K562 (cell line): ENCODE data around the gene ITSN1. TPM values are rescaled to one million over a fixed set of nuclear protein-coding genes. Genes with fewer than 3 reads are reported as not detected.

Experiments
- ATF2 ChIP-seq: sonication (generic); formaldehyde crosslinking; IDR thresholded peaks from 2 replicates; pipeline ENCODE4 v1.8.1; 2022; ENCODE audit warnings: missing genetic modification reagents
- ATF4 ChIP-seq: fragments of 450-650 bp; formaldehyde crosslinking; IDR thresholded peaks from 2 replicates; pipeline ENCODE4 v1.4.0; 2022; ENCODE audit warnings: mild to moderate bottlenecking, moderate library complexity
- CBX3 ChIP-seq, 2 experiments: IDR thresholded peaks; 1 replicate in 1 of 2; 2 replicates in 1 of 2; pipeline ENCODE4 v1.6.1; 2012; ENCODE audit warnings: inconsistent platforms in 2 of 2, low read length in 2 of 2, borderline replicate concordance in 1 of 2, control low read depth in 1 of 2
- CGGBP1 ChIP-seq: fragments of 250-450 bp; sonication (Bioruptor Pico); IDR thresholded peaks from 2 replicates; pipeline ENCODE4 v1.9.0; 2021; ENCODE audit warnings: mild to moderate bottlenecking
- E2F6 ChIP-seq, 2 experiments: IDR thresholded peaks; 2 replicates each; pipeline ENCODE4 v1.6.1; 2011; ENCODE audit warnings: borderline replicate concordance in 1 of 2, control low read depth in 1 of 2, low read depth in 1 of 2, low read length in 1 of 2, mild to moderate bottlenecking in 1 of 2, mixed read lengths in 1 of 2, moderate library complexity in 1 of 2; ENCODE audit not compliant: insufficient read depth in 1 of 2, insufficient read length in 1 of 2, poor library complexity in 1 of 2, severe bottlenecking in 1 of 2; ENCODE audit errors: extremely low read depth in 1 of 2
- KAT7 ChIP-seq: sonication (generic); formaldehyde crosslinking; IDR thresholded peaks from 2 replicates; pipeline ENCODE4 v1.8.0; 2022; ENCODE audit warnings: missing genetic modification reagents, mild to moderate bottlenecking, borderline replicate concordance
- MCM5 ChIP-seq: fragments of 450-650 bp; IDR thresholded peaks from 2 replicates; pipeline ENCODE4 v1.6.1; 2016; ENCODE audit warnings: low read depth
- MEIS2 ChIP-seq: fragments of 450-650 bp; IDR thresholded peaks from 2 replicates; pipeline ENCODE4 v1.6.1; 2014; ENCODE audit warnings: mild to moderate bottlenecking; ENCODE audit not compliant: partially characterized antibody
- NCOR1 ChIP-seq: fragments of 450-650 bp; IDR thresholded peaks from 2 replicates; pipeline ENCODE4 v1.6.1; 2016; ENCODE audit warnings: mild to moderate bottlenecking, moderate library complexity
- RUNX1 ChIP-seq: sonication (generic); IDR thresholded peaks from 2 replicates; pipeline ENCODE4 v1.6.1; 2016; ENCODE audit warnings: antibody characterized with exemption, low read depth
- YBX1 ChIP-seq: fragments of 450-650 bp; IDR thresholded peaks from 2 replicates; pipeline ENCODE4 v1.7.1; 2016; ENCODE audit warnings: mild to moderate bottlenecking
- ZBTB49 ChIP-seq: sonication (generic); formaldehyde crosslinking; IDR thresholded peaks from 2 replicates; pipeline ENCODE4 v1.8.0; 2022; ENCODE audit warnings: missing genetic modification reagents, mild to moderate bottlenecking, borderline replicate concordance
- ZNF133 ChIP-seq: fragments of 250-450 bp; sonication (Bioruptor Pico); IDR thresholded peaks from 2 replicates; pipeline ENCODE4 v1.4.0; 2020; ENCODE audit warnings: mild to moderate bottlenecking
- polyA plus RNA-seq, 8 experiments: library from polyadenylated mRNA; depleted of rRNA in 4 of 8; stranded (reverse) in 5 of 8; unstranded in 3 of 8; fragments of >200 nt; fragmentation: Nextera tagmentation in 2 of 8; fragmentation: Illumina TruSeq in 1 of 8; extraction: Ambion mirVana in 2 of 8; extraction: Trizol in 1 of 8; gene quantifications; 2 replicates each; pipeline versions ENCODE4 v1.2.1 to v1.2.3, GENCODE V29; 2011 to 2014; ENCODE audit warnings: inconsistent platforms in 1 of 8, missing spikeins in 1 of 8
- total RNA-seq, 7 experiments: library from RNA; depleted of rRNA in 6 of 7; stranded (reverse); fragments of >200 nt in 6 of 7; fragmentation: Illumina TruSeq in 2 of 7; extraction: Trizol in 2 of 7; gene quantifications; 2 replicates each; pipeline versions ENCODE4 v1.2.1 to v1.2.3, GENCODE V29; 2011 to 2021; ENCODE audit warnings: low replicate concordance in 1 of 7

Gene ITSN1
- total and polyA plus RNA-seq, 9 of the 15 experiments (the other 6 are each of a cell fraction or from before 2014, with no cell fraction given) = 1.1 to 12.6 (median 4.8) TPM

GRCh38 chr21:33761441-33762036, 119.2 kb downstream of the ITSN1 start (continued):
- no peak for TF ChIP-seq ATF2 (CRISPR knock-in tag)
- TF ChIP-seq NCOR1 = peak; percentile 53; the same call in 1 of the 2 replicates
- TF ChIP-seq YBX1 = no peak
- no peak for TF ChIP-seq ATF4 (CRISPR knock-in tag)
- TF ChIP-seq E2F6 (IDR thresholded peaks at IDR 0.05; ENCODE audit: borderline replicate concordance in 1 of 2, extremely low read depth in 1 of 2, insufficient read depth in 1 of 2, insufficient read length in 1 of 2, low read depth in 1 of 2, low read length in 1 of 2, poor library complexity in 1 of 2, severe bottlenecking in 1 of 2) = no peak
- peak in 1 of 2 experiments; percentile 95; a peak in 2 of 3 replicates for TF ChIP-seq CBX3 (IDR thresholded peaks at IDR 0.05; ENCODE audit: borderline replicate concordance in 1 of 2, low read length in 2 of 2)
- TF ChIP-seq RUNX1 = no peak
- TF ChIP-seq KAT7 (CRISPR knock-in tag) = no peak
- no peak for TF ChIP-seq MEIS2
- no peak for TF ChIP-seq CGGBP1 (CRISPR knock-in tag)
- TF ChIP-seq ZBTB49 (CRISPR knock-in tag) = no peak
- TF ChIP-seq MCM5 = no peak
- no peak for TF ChIP-seq ZNF133 (CRISPR knock-in tag)
